Erythroblast (primary cell): Measurements from ENCODE around the gene MIF.
"Not testable (repeated sequence)": the region's sequence is repeated elsewhere in the genome, so short reads cannot be mapped to it uniquely, and the experiment has no call there.

Experiments used
- DNase-seq, 2 experiments: peaks; one replicate each; lab custom pipeline; 2025; lab: John Stamatoyannopoulos, UW
- GATA1 ChIP-seq: IDR thresholded peaks from 2 replicates; pipeline ENCODE4 v1.6.1; 2011; ENCODE audit warnings: low read depth, mild to moderate bottlenecking, control low read depth, low read length, moderate library complexity
- POLR2A ChIP-seq: IDR thresholded peaks from 2 replicates; pipeline ENCODE4 v1.6.1; 2011; ENCODE audit warnings: mild to moderate bottlenecking, low read length

Gene MIF

GRCh38 chr22:23922921-23923320, 28.7 kb downstream of the MIF start:
- no peak for DNase-seq
- no peak for TF ChIP-seq POLR2A
- no peak for TF ChIP-seq GATA1

- TF ChIP-seq POLR2A (no peak), GATA1 (no peak)
- DNase-seq: peak; percentile 19 to 33
These were observed 30.9 kb downstream of the MIF start for GRCh38 chr22:23925020-23925606.

GRCh38 chr22:23926561-23926960, 32.4 kb downstream of the MIF start:
- TF ChIP-seq GATA1 (no peak), POLR2A (no peak)
- no peak for DNase-seq

- no peak for TF ChIP-seq POLR2A
- TF ChIP-seq GATA1: no peak
- DNase-seq: no peak
These were observed 44.3 kb downstream of the MIF start for GRCh38 chr22:23938328-23939016.

- TF ChIP-seq GATA1 (no peak), POLR2A (no peak)
- no peak for DNase-seq
These were observed 44.8 kb downstream of the MIF start for GRCh38 chr22:23939017-23939357.

- not testable (repeated sequence) for DNase-seq
These were observed 46.0 kb downstream of the MIF start for GRCh38 chr22:23940166-23940565.
